HEK293 (cell line): Measurements from ENCODE around the gene ATP5ME.

Source experiments
- CTCF ChIA-PET: fragments of 350-600 bp; formaldehyde crosslinking; extraction: SDS; loops from one replicate; lab custom pipeline; 2021; ENCODE audit warnings: antibody characterized with exemption; lab: Yijun Ruan, JAX
- POLR2A ChIA-PET: fragments of 300-600 bp; formaldehyde crosslinking; extraction: SDS; loops from one replicate; lab custom pipeline; 2020; ENCODE audit warnings: antibody characterized with exemption, inconsistent platforms; lab: Yijun Ruan, JAX
- H3K27ac ChIP-seq: fragments of 200-500 bp; sonication (Bioruptor generic); 2 replicates; pipeline ENCODE4 v1.5.1; 2014; ENCODE audit warnings: low read depth, low read length, control low read depth, inconsistent platforms; ENCODE audit errors: extremely low read depth
- H3K36me3 ChIP-seq, 2 experiments: fragments of 200-500 bp in 1 of 2; sonication (Bioruptor generic) in 1 of 2; 1 replicate in 1 of 2; 2 replicates in 1 of 2; pipeline ENCODE4 v1.5.1; 2014 to 2017; ENCODE audit warnings: inconsistent platforms in 2 of 2, low read length in 2 of 2; ENCODE audit not compliant: control insufficient read depth in 2 of 2, insufficient read depth in 1 of 2
- H3K4me1 ChIP-seq: fragments of 200-500 bp; sonication (Bioruptor generic); 2 replicates; pipeline ENCODE4 v1.5.1; 2014; ENCODE audit warnings: mild to moderate bottlenecking, low read length, inconsistent platforms; ENCODE audit not compliant: control insufficient read depth, insufficient read depth
- H3K4me3 ChIP-seq: 2 replicates; pipeline ENCODE4 v1.5.1; 2011; ENCODE audit warnings: low read depth, mild to moderate bottlenecking, control low read depth, low read length, moderate library complexity
- H3K9me3 ChIP-seq: fragments of 200-500 bp; sonication (Bioruptor generic); 2 replicates; pipeline ENCODE4 v1.5.1; 2014; ENCODE audit warnings: low read depth, low read length, inconsistent platforms; ENCODE audit not compliant: control insufficient read depth, insufficient read depth
- EGR2 ChIP-seq: fragments of 450-650 bp; formaldehyde crosslinking; IDR thresholded peaks from 2 replicates; pipeline ENCODE4 v1.5.1; 2016; ENCODE audit warnings: low read depth, missing biosample characterization, missing genetic modification characterization
- GLIS1 ChIP-seq: fragments of 450-650 bp; formaldehyde crosslinking; IDR thresholded peaks from 2 replicates; pipeline ENCODE4 v1.5.1; 2016; ENCODE audit warnings: missing biosample characterization, missing genetic modification characterization
- HOXA7 ChIP-seq: sonication (generic); formaldehyde crosslinking; IDR thresholded peaks from 2 replicates; pipeline ENCODE4 v1.8.1; 2022; ENCODE audit warnings: missing genetic modification reagents, borderline replicate concordance
- KLF16 ChIP-seq: fragments of 450-650 bp; formaldehyde crosslinking; IDR thresholded peaks from 2 replicates; pipeline ENCODE4 v1.5.1; 2017; ENCODE audit warnings: missing biosample characterization, missing genetic modification characterization
- KLF9 ChIP-seq: fragments of 450-650 bp; formaldehyde crosslinking; IDR thresholded peaks from 2 replicates; pipeline ENCODE4 v1.5.1; 2016; ENCODE audit warnings: missing biosample characterization, missing genetic modification characterization, low read depth
- REST ChIP-seq: fragments of 450-650 bp; formaldehyde crosslinking; IDR thresholded peaks from 2 replicates; pipeline ENCODE4 v1.5.1; 2016; ENCODE audit warnings: missing biosample characterization, missing genetic modification characterization
- SP7 ChIP-seq: fragments of 450-650 bp; formaldehyde crosslinking; IDR thresholded peaks from 2 replicates; pipeline ENCODE4 v1.5.1; 2016; ENCODE audit warnings: missing biosample characterization, missing genetic modification characterization
- ZFHX2 ChIP-seq: fragments of 450-650 bp; formaldehyde crosslinking; conservative IDR thresholded peaks from 2 replicates; pipeline ENCODE4 v1.5.1; 2016; ENCODE audit warnings: missing biosample characterization, missing genetic modification characterization
- ZIC2 ChIP-seq: fragments of 450-650 bp; formaldehyde crosslinking; IDR thresholded peaks from 2 replicates; pipeline ENCODE4 v1.5.1; 2016; ENCODE audit warnings: missing biosample characterization, missing genetic modification characterization
- ZNF19 ChIP-seq: fragments of 450-650 bp; formaldehyde crosslinking; IDR thresholded peaks from 2 replicates; pipeline ENCODE4; 2016; ENCODE audit warnings: missing biosample characterization, missing genetic modification characterization, low read depth
- ZNF202 ChIP-seq: fragments of 450-650 bp; formaldehyde crosslinking; IDR thresholded peaks from 2 replicates; pipeline ENCODE4 v1.5.1; 2016; ENCODE audit warnings: missing biosample characterization, missing genetic modification characterization, borderline replicate concordance
- ZNF311 ChIP-seq: fragments of 450-650 bp; formaldehyde crosslinking; IDR thresholded peaks from 2 replicates; pipeline ENCODE4 v1.5.1; 2017; ENCODE audit warnings: missing biosample characterization, missing genetic modification characterization, borderline replicate concordance
- ZNF391 ChIP-seq: fragments of 450-650 bp; formaldehyde crosslinking; IDR thresholded peaks from 2 replicates; pipeline ENCODE4 v1.5.1; 2016; ENCODE audit warnings: low read depth, missing biosample characterization, missing genetic modification characterization, borderline replicate concordance
- ZNF404 ChIP-seq: fragments of 450-650 bp; formaldehyde crosslinking; IDR thresholded peaks from 2 replicates; pipeline ENCODE4 v1.5.1; 2017; ENCODE audit warnings: missing biosample characterization, missing genetic modification characterization
- ZNF513 ChIP-seq: fragments of 450-650 bp; IDR thresholded peaks from 2 replicates; pipeline ENCODE4 v1.5.1; 2018; ENCODE audit warnings: missing biosample characterization, missing genetic modification characterization
- ZNF514 ChIP-seq: fragments of 450-650 bp; formaldehyde crosslinking; IDR thresholded peaks from 2 replicates; pipeline ENCODE4 v1.5.1; 2016; ENCODE audit warnings: missing biosample characterization, missing genetic modification characterization
- ZNF555 ChIP-seq: fragments of 450-650 bp; formaldehyde crosslinking; conservative IDR thresholded peaks from 2 replicates; pipeline ENCODE4 v1.5.1; 2017; ENCODE audit warnings: missing biosample characterization, mild to moderate bottlenecking, missing genetic modification characterization, inconsistent platforms
- ZNF600 ChIP-seq: fragments of 450-650 bp; formaldehyde crosslinking; IDR thresholded peaks from 2 replicates; pipeline ENCODE4 v1.5.1; 2016; ENCODE audit warnings: missing biosample characterization, missing genetic modification characterization
- ZNF623 ChIP-seq: fragments of 450-650 bp; formaldehyde crosslinking; IDR thresholded peaks from 2 replicates; pipeline ENCODE4 v1.5.1; 2016; ENCODE audit warnings: missing biosample characterization, missing genetic modification characterization
- ZNF654 ChIP-seq: fragments of 450-650 bp; formaldehyde crosslinking; IDR thresholded peaks from 2 replicates; pipeline ENCODE4 v1.5.1; 2016; ENCODE audit warnings: low read depth, missing biosample characterization, missing genetic modification characterization

Gene ATP5ME

GRCh38 chr4:678331-679103, 4.4 kb upstream of the ATP5ME start:
- ChIA-PET CTCF (no interaction called here), POLR2A (interaction anchor here (0.5 kb wide), 1 partner anchor 73 kb away, joined by 3 read pairs; no protein-coding TSS in a partner anchor)
- Histone ChIP-seq H3K36me3 (peaks cover 0 to 8% of the 10 kb centered on the region in 2 experiments; a peak in 1 of 3 replicates), H3K4me3 (no peak overlapping the region), H3K27ac (no peak overlapping the region), H3K9me3 (no peaks in the 10 kb centered on the region), H3K4me1 (peaks cover 3% of the 10 kb centered on the region)
- TF ChIP-seq ZNF514 (tag by site-specific recombination) (no peak), ZNF555 (no peak), ZNF391 (tag by site-specific recombination) (no peak), ZNF600 (tag by site-specific recombination) (no peak), ZNF19 (tag by site-specific recombination) (no peak), ZNF202 (no peak), HOXA7 (CRISPR knock-in tag) (no peak), ZNF513 (tag by site-specific recombination) (no peak)
- TF ChIP-seq, all 188 proteins: peak for 0

- POLR2A ChIA-PET, result interaction anchor here (0.5 kb wide), 1 partner anchor 74 kb away, joined by 3 read pairs; no protein-coding TSS in a partner anchor
- Histone ChIP-seq H3K4me1 (peaks cover 3% of the 10 kb centered on the region), H3K36me3 (peaks cover 0 to 13% of the 10 kb centered on the region in 2 experiments; a peak in 2 of 3 replicates), H3K4me3 (no peak overlapping the region), H3K9me3 (no peaks in the 10 kb centered on the region), H3K27ac (no peak overlapping the region)
- CTCF ChIA-PET, result no interaction called here
- TF ChIP-seq ZIC2 (tag by site-specific recombination), result peak; percentile 41; the same call in 1 of the 2 replicates
- peak; percentile 96 for TF ChIP-seq ZFHX2
- TF ChIP-seq EGR2, result peak; percentile 85
- TF ChIP-seq KLF16 (tag by site-specific recombination), result no peak
- TF ChIP-seq SP7 (tag by site-specific recombination), result no peak
- peak; percentile 70 for TF ChIP-seq ZNF600 (tag by site-specific recombination)
- no peak for TF ChIP-seq ZNF623 (tag by site-specific recombination)
- TF ChIP-seq GLIS1 (tag by site-specific recombination), result peak; percentile 74
- TF ChIP-seq ZNF311 (tag by site-specific recombination), result no peak
- peak; percentile 26; the same call in 1 of the 2 replicates for TF ChIP-seq KLF9 (tag by site-specific recombination)
- no peak for TF ChIP-seq ZNF654 (tag by site-specific recombination)
- no peak for TF ChIP-seq REST
- no peak for TF ChIP-seq ZNF404
These were observed 3.6 kb upstream of the ATP5ME start for GRCh38 chr4:677431-678293.
